HepG2 (cell line): Measurements from ENCODE around the gene TLCD1. TPM values are rescaled to one million over a fixed set of nuclear protein-coding genes. Genes with fewer than 3 reads are reported as not detected.

Experiments used
- AKAP8 ChIP-seq: sonication (generic); formaldehyde crosslinking; IDR thresholded peaks from 2 replicates; pipeline ENCODE4 v1.5.1; 2020; ENCODE audit warnings: mild to moderate bottlenecking, missing genetic modification reagents
- ATF5 ChIP-seq: sonication (generic); formaldehyde crosslinking; IDR thresholded peaks from 2 replicates; pipeline ENCODE4 v1.4.0; 2020; ENCODE audit warnings: mild to moderate bottlenecking, low read depth, missing genetic modification reagents
- ATF7-NPFF ChIP-seq: sonication (generic); formaldehyde crosslinking; IDR thresholded peaks from 2 replicates; pipeline ENCODE4 v1.8.1; 2023; ENCODE audit warnings: mild to moderate bottlenecking, low read depth, missing genetic modification reagents, moderate library complexity
- HNF1A ChIP-seq, 2 experiments: sonication (generic) in 1 of 2; formaldehyde crosslinking in 1 of 2; IDR thresholded peaks; 2 replicates each; pipeline versions ENCODE4 v1.4.0 to v1.6.1; 2016 to 2020; ENCODE audit warnings: borderline replicate concordance in 1 of 2, low read depth in 1 of 2, mild to moderate bottlenecking in 1 of 2, missing genetic modification reagents in 1 of 2
- KDM5B ChIP-seq: sonication (generic); formaldehyde crosslinking; IDR thresholded peaks from 2 replicates; pipeline ENCODE4 v1.4.0; 2020; ENCODE audit warnings: missing genetic modification reagents, mild to moderate bottlenecking, borderline replicate concordance
- KMT2A ChIP-seq: sonication (generic); formaldehyde crosslinking; IDR thresholded peaks from 2 replicates; pipeline ENCODE4 v1.4.0; 2020; ENCODE audit warnings: missing genetic modification reagents
- NFIB ChIP-seq: sonication (generic); formaldehyde crosslinking; IDR thresholded peaks from 2 replicates; pipeline ENCODE4 v1.9.0; 2021; ENCODE audit warnings: missing genetic modification reagents, mild to moderate bottlenecking, borderline replicate concordance
- PHF21A ChIP-seq: sonication (generic); formaldehyde crosslinking; IDR thresholded peaks from 2 replicates; pipeline ENCODE4 v1.5.0; 2020; ENCODE audit warnings: mild to moderate bottlenecking, missing genetic modification reagents
- RARG ChIP-seq: sonication (generic); formaldehyde crosslinking; IDR thresholded peaks from 2 replicates; pipeline ENCODE4 v1.4.0; 2020; ENCODE audit warnings: low read depth, mild to moderate bottlenecking, missing genetic modification reagents
- REL ChIP-seq: sonication (generic); formaldehyde crosslinking; conservative IDR thresholded peaks from 2 replicates; pipeline ENCODE4 v1.8.0; 2022; ENCODE audit warnings: mild to moderate bottlenecking, missing genetic modification reagents, moderate library complexity
- RXRB ChIP-seq: IDR thresholded peaks from 2 replicates; pipeline ENCODE4 v1.6.1; 2016; ENCODE audit warnings: borderline replicate concordance, missing genetic modification reagents, missing compliant biosample characterization
- SOX5 ChIP-seq: IDR thresholded peaks from 2 replicates; pipeline ENCODE4 v1.6.1; 2016; ENCODE audit warnings: borderline replicate concordance
- ZBTB7B ChIP-seq: sonication (generic); formaldehyde crosslinking; IDR thresholded peaks from 2 replicates; pipeline ENCODE4 v1.4.0; 2020; ENCODE audit warnings: missing genetic modification reagents
- ZNF180 ChIP-seq: sonication (generic); formaldehyde crosslinking; IDR thresholded peaks from 2 replicates; pipeline ENCODE4 v1.4.0; 2020; ENCODE audit warnings: low read depth, missing genetic modification reagents, borderline replicate concordance
- ZNF441 ChIP-seq: sonication (generic); formaldehyde crosslinking; IDR thresholded peaks from 2 replicates; pipeline ENCODE4 v1.7.0; 2021; ENCODE audit warnings: missing genetic modification reagents, borderline replicate concordance
- ZNF678 ChIP-seq: sonication (generic); formaldehyde crosslinking; IDR thresholded peaks from 2 replicates; pipeline ENCODE4 v1.4.0; 2020; ENCODE audit warnings: mild to moderate bottlenecking, missing genetic modification reagents
- polyA plus RNA-seq, 8 experiments: library from polyadenylated mRNA; depleted of rRNA in 3 of 8; stranded (reverse) in 7 of 8; unstranded in 1 of 8; fragments of >200 nt; fragmentation: Illumina TruSeq in 4 of 8; extraction: Trizol in 4 of 8; gene quantifications; 2 replicates each; pipeline versions ENCODE4 v1.2.1 to v1.2.3, GENCODE V29; 2011 to 2016; ENCODE audit warnings: low read depth in 4 of 8, missing spikeins in 1 of 8, mixed read lengths in 1 of 8; ENCODE audit not compliant: insufficient read depth in 1 of 8
- total RNA-seq, 5 experiments: library from RNA; depleted of rRNA; stranded (reverse); fragments of >200 nt; fragmentation: Illumina TruSeq; extraction: Trizol; gene quantifications; 2 replicates each; pipeline ENCODE4 v1.2.3, GENCODE V29; 2016; ENCODE audit warnings: low read depth in 1 of 5
- TF ChIP-seq, protein P1 (sequence below): sonication (generic); formaldehyde crosslinking; IDR thresholded peaks from 2 replicates; pipeline ENCODE4 v1.5.1; 2020; ENCODE audit warnings: mild to moderate bottlenecking, missing genetic modification reagents
- TF ChIP-seq, protein P2 (sequence below): IDR thresholded peaks from 2 replicates; pipeline ENCODE4 v1.6.1; 2016
- TF ChIP-seq, protein P3 (sequence below): sonication (generic); formaldehyde crosslinking; IDR thresholded peaks from 2 replicates; pipeline ENCODE4 v1.4.0; 2020; ENCODE audit warnings: mild to moderate bottlenecking, missing genetic modification reagents

Gene TLCD1
- total and polyA plus RNA-seq, 2 of the 13 experiments (the other 11 are each of a cell fraction or from before 2014, with no cell fraction given): 14.9 to 19.6 TPM

DNA sequence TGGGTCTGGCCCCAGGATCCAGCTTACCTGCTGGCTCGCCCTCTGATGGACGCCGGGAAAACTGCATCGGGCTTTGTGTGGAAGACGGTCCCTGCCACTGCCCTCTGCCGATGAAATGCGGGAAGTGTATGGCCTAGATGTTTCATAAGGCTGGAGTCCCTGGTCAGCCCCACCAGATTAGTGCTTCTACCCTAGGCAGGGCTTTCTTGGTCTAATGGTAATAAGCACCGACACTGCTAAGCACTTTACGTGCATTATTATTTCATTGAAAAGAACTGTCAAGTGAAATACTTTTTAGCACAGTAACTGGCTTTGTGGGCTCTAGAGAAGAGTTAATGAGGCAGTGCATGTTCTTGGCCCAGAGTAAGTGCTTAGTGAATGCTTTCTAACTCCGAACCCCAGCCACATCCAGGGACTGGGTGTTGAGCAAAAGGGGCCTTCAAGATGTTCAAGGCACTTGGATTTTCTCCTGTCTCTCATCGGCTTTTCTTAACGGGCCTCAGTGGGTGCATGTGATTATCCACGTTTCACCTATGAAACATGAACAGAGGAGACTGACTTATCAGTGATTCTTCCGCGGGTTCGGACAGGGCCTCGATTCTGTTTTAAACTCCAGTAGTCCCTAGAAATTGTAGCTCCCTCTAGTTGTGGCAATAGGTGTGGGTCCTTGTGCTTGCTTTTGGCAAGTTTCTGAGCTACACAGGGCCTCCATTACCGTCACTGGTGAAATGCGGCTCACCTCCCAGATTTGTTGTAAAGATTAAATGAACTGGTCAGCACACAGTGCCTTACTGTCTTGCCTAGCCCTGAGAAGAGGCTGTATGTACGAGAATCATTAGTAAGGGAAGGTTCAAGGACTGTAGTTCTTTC is 24.4 kb upstream of the TLCD1 start (continued):
- no peak for TF ChIP-seq HNF1A (IDR thresholded peaks at IDR 0.05; ENCODE audit: low read depth)
- TF ChIP-seq HNF1A (CRISPR knock-in tag; IDR thresholded peaks at IDR 0.05; ENCODE audit: borderline replicate concordance): 0 out of 2 replicates have a peak, but pooled peaks have one; percentile 15
- TF ChIP-seq ZBTB7B (CRISPR knock-in tag): no peak
- TF ChIP-seq ZNF678 (CRISPR knock-in tag): no peak
- no peak for TF ChIP-seq NFIB
- TF ChIP-seq, protein P1, sequence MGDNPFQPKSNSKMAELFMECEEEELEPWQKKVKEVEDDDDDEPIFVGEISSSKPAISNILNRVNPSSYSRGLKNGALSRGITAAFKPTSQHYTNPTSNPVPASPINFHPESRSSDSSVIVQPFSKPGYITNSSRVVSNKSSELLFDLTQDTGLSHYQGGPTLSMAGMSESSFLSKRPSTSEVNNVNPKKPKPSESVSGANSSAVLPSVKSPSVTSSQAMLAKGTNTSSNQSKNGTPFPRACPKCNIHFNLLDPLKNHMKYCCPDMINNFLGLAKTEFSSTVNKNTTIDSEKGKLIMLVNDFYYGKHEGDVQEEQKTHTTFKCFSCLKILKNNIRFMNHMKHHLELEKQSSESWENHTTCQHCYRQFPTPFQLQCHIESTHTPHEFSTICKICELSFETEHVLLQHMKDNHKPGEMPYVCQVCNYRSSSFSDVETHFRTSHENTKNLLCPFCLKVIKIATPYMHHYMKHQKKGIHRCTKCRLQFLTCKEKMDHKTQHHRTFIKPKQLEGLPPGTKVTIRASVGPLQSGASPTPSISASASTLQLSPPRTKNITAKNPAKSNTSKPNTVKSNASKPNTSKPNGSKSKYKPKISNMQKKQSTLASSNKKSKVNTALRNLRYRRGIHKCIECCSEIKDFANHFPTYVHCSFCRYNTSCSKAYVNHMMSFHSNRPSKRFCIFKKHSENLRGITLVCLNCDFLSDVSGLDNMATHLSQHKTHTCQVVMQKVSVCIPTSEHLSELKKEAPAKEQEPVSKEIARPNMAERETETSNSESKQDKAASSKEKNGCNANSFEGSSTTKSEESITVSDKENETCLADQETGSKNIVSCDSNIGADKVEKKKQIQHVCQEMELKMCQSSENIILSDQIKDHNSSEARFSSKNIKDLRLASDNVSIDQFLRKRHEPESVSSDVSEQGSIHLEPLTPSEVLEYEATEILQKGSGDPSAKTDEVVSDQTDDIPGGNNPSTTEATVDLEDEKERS (CRISPR knock-in tag): no peak
- TF ChIP-seq, protein P2, sequence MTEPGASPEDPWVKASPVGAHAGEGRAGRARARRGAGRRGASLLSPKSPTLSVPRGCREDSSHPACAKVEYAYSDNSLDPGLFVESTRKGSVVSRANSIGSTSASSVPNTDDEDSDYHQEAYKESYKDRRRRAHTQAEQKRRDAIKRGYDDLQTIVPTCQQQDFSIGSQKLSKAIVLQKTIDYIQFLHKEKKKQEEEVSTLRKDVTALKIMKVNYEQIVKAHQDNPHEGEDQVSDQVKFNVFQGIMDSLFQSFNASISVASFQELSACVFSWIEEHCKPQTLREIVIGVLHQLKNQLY: no peak
- TF ChIP-seq KDM5B (CRISPR knock-in tag): peak; percentile 59; the same call in 1 of the 2 replicates
- peak; percentile 52; the same call in 1 of the 2 replicates for TF ChIP-seq RXRB (CRISPR knock-in tag)
- no peak for TF ChIP-seq SOX5 (CRISPR knock-in tag)
- no peak for TF ChIP-seq ATF7-NPFF
- TF ChIP-seq PHF21A (CRISPR knock-in tag): no peak
- no peak for TF ChIP-seq AKAP8 (CRISPR knock-in tag)
- TF ChIP-seq RARG (CRISPR knock-in tag): no peak
- TF ChIP-seq REL: no peak
- TF ChIP-seq, protein P3, sequence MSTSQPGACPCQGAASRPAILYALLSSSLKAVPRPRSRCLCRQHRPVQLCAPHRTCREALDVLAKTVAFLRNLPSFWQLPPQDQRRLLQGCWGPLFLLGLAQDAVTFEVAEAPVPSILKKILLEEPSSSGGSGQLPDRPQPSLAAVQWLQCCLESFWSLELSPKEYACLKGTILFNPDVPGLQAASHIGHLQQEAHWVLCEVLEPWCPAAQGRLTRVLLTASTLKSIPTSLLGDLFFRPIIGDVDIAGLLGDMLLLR: no peak
- TF ChIP-seq KMT2A (CRISPR knock-in tag): peak; percentile 16; the same call in 1 of the 2 replicates
- no peak for TF ChIP-seq ZNF441 (CRISPR knock-in tag)
- TF ChIP-seq ZNF180 (CRISPR knock-in tag): no peak
- no peak for TF ChIP-seq ATF5 (CRISPR knock-in tag)
